Testis (tissue), 3 donors: ENCODE results near the gene ZFR. TPM values are rescaled to one million over a fixed set of nuclear protein-coding genes. Genes with fewer than 3 reads are reported as not detected.

Experiments used
- DNase-seq: peaks from one replicate; pipeline ENCODE4 v3.0.0-alpha.2; 2019
- H3K27ac ChIP-seq, 2 donors: fragments of 200-600 bp; sonication (generic); one replicate each; pipeline ENCODE4 v1.5.1; 2019
- H3K27me3 ChIP-seq: fragments of 200-600 bp; sonication (generic); one replicate; pipeline ENCODE4 v1.5.1; 2019
- H3K36me3 ChIP-seq: fragments of 200-600 bp; sonication (generic); one replicate; pipeline ENCODE4 v1.5.1; 2017; ENCODE audit warnings: low read depth; ENCODE audit errors: missing control alignments
- H3K4me1 ChIP-seq: fragments of 200-600 bp; sonication (generic); one replicate; pipeline ENCODE4 v1.5.1; 2019
- H3K4me3 ChIP-seq, 2 donors: fragments of 200-600 bp; sonication (generic); one replicate each; pipeline ENCODE4 v1.5.1; 2017 to 2019
- H3K9me3 ChIP-seq: fragments of 200-600 bp; sonication (generic); one replicate; pipeline ENCODE4 v1.5.1; 2017
- POLR2A ChIP-seq: fragments of 450-650 bp; IDR thresholded peaks from one replicate; pipeline ENCODE4 v1.6.1; 2017; ENCODE audit warnings: antibody characterized with exemption, mild to moderate bottlenecking, moderate library complexity
- WGBS, 2 donors: methylation state at CpG; one replicate each; pipeline ENCODE4 v1.1.5; 2018; 5-methylcytosine and 5-hydroxymethylcytosine counted together
- intact Hi-C: fragments of 100-400 bp; cut with DNase I; formaldehyde crosslinking; loops from one replicate; pipeline ENCODE4 v1.15.1; 2023; ENCODE audit warnings: low total_unique reads
- polyA plus RNA-seq: library from polyadenylated mRNA; stranded (reverse); fragments of 350-450 nt; fragmentation: Illumina TruSeq; extraction: RNeasy Lipid Tissue Mini Kit (QIAGEN cat#74804); gene quantifications from one replicate; pipeline ENCODE4 v1.2.3, GENCODE V29; 2014; ENCODE audit warnings: low read depth, low replicate concordance; ENCODE audit not compliant: insufficient read depth
- total RNA-seq, 2 donors: library from RNA; depleted of rRNA; stranded (reverse); fragments of >200 nt; gene quantifications; one replicate each; pipeline ENCODE4 v1.2.3, GENCODE V29; 2016
- TF ChIP-seq, protein P1 (sequence below), 3 experiments: fragments of 450-650 bp in 2 of 3; fragments of 200-600 bp in 1 of 3; sonication (generic) in 1 of 3; IDR thresholded peaks; one replicate each; pipeline ENCODE4 v1.5.1; 2016 to 2019; ENCODE audit warnings: antibody characterized with exemption in 3 of 3, mild to moderate bottlenecking in 2 of 3, moderate library complexity in 1 of 3

Gene ZFR
- total and polyA plus RNA-seq, 3 donors from 2014 or later = 77.1 to 112 (median 97.2) TPM

DNA sequence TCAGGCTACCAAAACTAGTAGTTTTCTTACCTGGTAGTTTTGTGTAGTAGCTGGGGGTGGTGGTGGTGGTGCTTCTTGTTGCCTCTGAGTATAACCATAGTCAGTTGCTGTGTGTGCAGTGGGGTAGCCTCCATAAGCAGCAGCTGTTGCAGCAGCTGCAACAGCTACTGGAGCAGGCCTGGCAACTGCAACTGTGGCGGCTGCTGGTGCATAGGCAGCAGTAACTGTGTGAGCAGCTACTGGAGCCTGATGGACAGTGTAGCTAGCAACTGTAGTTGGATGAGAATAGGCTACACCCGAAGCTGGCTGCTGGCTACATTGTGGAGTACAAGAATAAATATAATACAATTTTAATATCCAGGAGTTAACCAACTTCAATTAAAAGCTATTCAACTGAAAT lies 24.7 kb downstream of the ZFR start:
- H3K27me3 ChIP-seq = no peaks in the 10 kb centered on the region
- TF ChIP-seq POLR2A = no peak
- TF ChIP-seq, protein P1, sequence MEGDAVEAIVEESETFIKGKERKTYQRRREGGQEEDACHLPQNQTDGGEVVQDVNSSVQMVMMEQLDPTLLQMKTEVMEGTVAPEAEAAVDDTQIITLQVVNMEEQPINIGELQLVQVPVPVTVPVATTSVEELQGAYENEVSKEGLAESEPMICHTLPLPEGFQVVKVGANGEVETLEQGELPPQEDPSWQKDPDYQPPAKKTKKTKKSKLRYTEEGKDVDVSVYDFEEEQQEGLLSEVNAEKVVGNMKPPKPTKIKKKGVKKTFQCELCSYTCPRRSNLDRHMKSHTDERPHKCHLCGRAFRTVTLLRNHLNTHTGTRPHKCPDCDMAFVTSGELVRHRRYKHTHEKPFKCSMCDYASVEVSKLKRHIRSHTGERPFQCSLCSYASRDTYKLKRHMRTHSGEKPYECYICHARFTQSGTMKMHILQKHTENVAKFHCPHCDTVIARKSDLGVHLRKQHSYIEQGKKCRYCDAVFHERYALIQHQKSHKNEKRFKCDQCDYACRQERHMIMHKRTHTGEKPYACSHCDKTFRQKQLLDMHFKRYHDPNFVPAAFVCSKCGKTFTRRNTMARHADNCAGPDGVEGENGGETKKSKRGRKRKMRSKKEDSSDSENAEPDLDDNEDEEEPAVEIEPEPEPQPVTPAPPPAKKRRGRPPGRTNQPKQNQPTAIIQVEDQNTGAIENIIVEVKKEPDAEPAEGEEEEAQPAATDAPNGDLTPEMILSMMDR (IDR thresholded peaks at IDR 0.05) = no peak
- no peak overlapping the region for H3K27ac ChIP-seq
- 50 to 59% methylated on average over 2 of the region's 2 CpGs for WGBS, 2 donors
- DNase-seq = no peak
- intact Hi-C loops = no loop called here
- H3K4me1 ChIP-seq = peaks cover 6% of the 10 kb centered on the region
- no peaks in the 10 kb centered on the region for H3K36me3 ChIP-seq
- H3K4me3 ChIP-seq = no peak overlapping the region
- H3K9me3 ChIP-seq = no peaks in the 10 kb centered on the region

DNA sequence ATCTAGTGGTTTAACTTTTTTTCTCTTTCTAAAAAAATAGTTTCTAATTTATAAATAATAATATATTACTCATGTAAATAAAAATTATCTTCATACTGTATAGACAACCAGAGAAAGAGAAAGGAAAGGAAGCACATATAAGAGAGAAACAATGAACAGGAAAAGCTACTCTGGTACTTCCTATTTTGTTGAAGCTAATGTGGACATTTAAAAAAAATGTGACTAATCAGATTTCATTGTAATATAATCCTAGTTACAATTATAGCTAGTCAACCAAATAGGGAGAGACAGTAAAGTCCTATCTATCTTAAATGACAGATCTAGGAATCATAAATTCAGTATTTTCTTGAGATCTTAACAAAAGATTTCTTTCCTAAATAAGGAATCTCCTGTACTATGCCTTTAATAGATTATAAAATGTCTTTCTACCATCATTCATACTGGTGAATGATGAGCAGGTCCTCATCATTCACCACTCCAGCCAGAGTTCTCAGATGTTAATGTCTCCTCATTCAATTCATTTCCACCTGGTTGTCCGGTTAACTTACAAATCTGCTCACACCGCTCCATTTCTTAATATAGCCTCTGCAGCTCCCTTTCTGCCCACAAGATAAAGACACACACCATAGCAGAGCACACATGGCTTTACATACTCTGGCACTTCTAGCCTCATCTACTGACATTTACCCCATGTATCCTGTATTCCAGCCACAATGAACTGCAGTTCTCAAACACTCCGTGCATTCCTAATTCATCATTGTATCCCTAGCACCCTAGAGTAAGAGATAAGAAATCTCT lies 30.9 kb downstream of the ZFR start:
- Histone ChIP-seq H3K27me3 (no peaks in the 10 kb centered on the region), H3K9me3 (no peaks in the 10 kb centered on the region), H3K27ac (no peak overlapping the region), H3K36me3 (no peaks in the 10 kb centered on the region), H3K4me3 (no peak overlapping the region), H3K4me1 (peaks cover 17% of the 10 kb centered on the region)
- DNase-seq = no peak
- WGBS, 2 donors = 72 to 92% methylated on average over 3 of the region's 3 CpGs
- intact Hi-C loops = no loop called here
- TF ChIP-seq, protein P1 (IDR thresholded peaks at IDR 0.05) = no peak
- TF ChIP-seq POLR2A = no peak

DNA sequence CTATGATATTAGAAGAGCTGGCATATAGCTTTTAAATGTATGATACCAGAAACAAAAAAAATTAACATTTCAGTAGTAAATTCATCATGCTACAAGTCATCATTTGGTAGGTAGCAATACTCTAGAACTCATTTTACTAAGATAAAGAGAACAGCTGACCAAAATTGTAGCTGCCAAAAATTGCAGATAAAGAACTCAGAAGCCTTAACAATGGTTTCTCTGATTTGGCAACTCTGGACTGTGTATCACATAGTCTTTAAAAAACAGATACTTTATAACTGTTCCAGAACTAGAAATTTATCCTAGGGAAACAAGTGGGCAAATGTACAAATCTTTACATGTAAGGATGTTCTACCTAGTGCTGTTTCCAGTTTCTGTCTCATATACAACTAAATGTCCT lies 33.9 kb downstream of the ZFR start:
- no peak for DNase-seq
- Histone ChIP-seq H3K27me3 (no peaks in the 10 kb centered on the region), H3K36me3 (no peaks in the 10 kb centered on the region), H3K9me3 (no peaks in the 10 kb centered on the region), H3K4me1 (peaks cover 17% of the 10 kb centered on the region), H3K27ac (peak overlapping the region; percentile 41 to 65), H3K4me3 (no peak overlapping the region)
- intact Hi-C loops = no loop called here
- TF ChIP-seq, protein P1 (IDR thresholded peaks at IDR 0.05) = no peak
- TF ChIP-seq POLR2A = no peak

DNA sequence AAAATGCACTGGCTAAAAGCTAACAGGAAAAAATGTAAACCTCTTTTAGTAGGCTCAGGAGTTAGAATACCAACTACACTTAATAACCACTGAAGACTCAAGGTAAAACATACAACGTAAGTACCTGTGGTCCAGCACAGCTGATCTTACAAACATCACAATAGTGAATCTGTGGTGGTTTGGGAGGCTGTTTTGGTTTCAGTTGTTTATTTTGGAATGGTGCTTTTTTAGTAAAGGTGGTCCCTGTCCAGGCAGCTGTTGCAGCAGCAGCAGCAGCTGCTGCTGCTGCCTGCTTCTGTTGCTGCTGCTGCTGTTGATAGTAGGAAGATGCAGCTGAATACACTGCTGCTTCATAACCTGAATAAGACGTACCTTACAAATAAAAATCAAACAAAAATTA lies 37.9 kb downstream of the ZFR start:
- 85 to 91% methylated on average over 2 of the region's 2 CpGs for WGBS, 2 donors
- no peak for DNase-seq
- no peak overlapping the region for H3K4me3 ChIP-seq
- H3K4me1 ChIP-seq = peaks cover 8% of the 10 kb centered on the region
- intact Hi-C loops = no loop called here
- H3K36me3 ChIP-seq = no peaks in the 10 kb centered on the region
- H3K9me3 ChIP-seq = no peaks in the 10 kb centered on the region
- no peaks in the 10 kb centered on the region for H3K27me3 ChIP-seq
- TF ChIP-seq POLR2A = no peak
- TF ChIP-seq, protein P1 (IDR thresholded peaks at IDR 0.05) = no peak
- H3K27ac ChIP-seq = no peak overlapping the region

DNA sequence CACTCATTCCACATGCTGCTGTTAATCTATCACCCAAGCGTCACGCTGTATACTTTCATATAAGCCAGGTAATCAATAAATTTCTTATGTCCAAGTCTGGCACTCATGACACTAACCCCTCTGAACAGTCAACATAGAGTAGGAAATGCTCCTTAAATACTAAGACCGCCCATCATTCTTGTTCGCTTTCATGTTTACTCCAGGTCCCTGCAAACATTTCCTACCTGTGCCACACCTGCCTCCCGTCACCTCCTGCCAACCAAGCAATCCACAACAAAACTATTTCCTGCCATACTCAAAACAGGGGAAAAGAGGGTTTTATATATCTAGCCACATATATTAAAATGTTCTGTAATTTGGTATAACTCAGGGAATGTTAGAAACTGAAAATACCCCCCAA lies 39.0 kb downstream of the ZFR start:
- TF ChIP-seq, protein P1 (IDR thresholded peaks at IDR 0.05) = no peak
- no peak for TF ChIP-seq POLR2A
- H3K36me3 ChIP-seq = no peaks in the 10 kb centered on the region

More for the DNA sequence above, 39.0 kb downstream of the ZFR start:
- H3K27me3 ChIP-seq = no peaks in the 10 kb centered on the region
- DNase-seq = no peak
- H3K4me1 ChIP-seq = peaks cover 3% of the 10 kb centered on the region
- intact Hi-C loops = no loop called here
- no peak overlapping the region for H3K27ac ChIP-seq
- no peak overlapping the region for H3K4me3 ChIP-seq
- WGBS, 2 donors = 95 to 98% methylated on average over 5 of the region's 5 CpGs
- H3K9me3 ChIP-seq = no peaks in the 10 kb centered on the region
